Suprapubic skin (tissue), 4 donors: ENCODE results near the gene HSBP1.

Source experiments
- EP300 ChIP-seq: sonication (generic); formaldehyde crosslinking; IDR thresholded peaks from one replicate; pipeline ENCODE4 v1.6.1; 2017; ENCODE audit warnings: antibody characterized with exemption
- POLR2A ChIP-seq, 2 donors: fragments of 450-650 bp; IDR thresholded peaks; one replicate each; pipeline ENCODE4 v1.6.1; 2017; ENCODE audit warnings: antibody characterized with exemption in 2 of 2, mild to moderate bottlenecking in 2 of 2, moderate library complexity in 2 of 2
- POLR2AphosphoS5 ChIP-seq, 3 donors: sonication (generic); formaldehyde crosslinking; IDR thresholded peaks; one replicate each; pipeline ENCODE4 v1.6.1; 2017; ENCODE audit warnings: antibody characterized with exemption in 3 of 3
- TF ChIP-seq, protein P1 (sequence below), 2 donors: fragments of 200-600 bp in 1 of 2; fragments of 450-650 bp in 1 of 2; sonication (generic) in 1 of 2; IDR thresholded peaks; one replicate each; pipeline ENCODE4 v1.5.1; 2016 to 2019; ENCODE audit warnings: antibody characterized with exemption in 2 of 2, mild to moderate bottlenecking in 1 of 2, moderate library complexity in 1 of 2

GRCh38 chr16:83817022-83817421 is 9.2 kb downstream of the HSBP1 start:
- TF ChIP-seq, protein P1, sequence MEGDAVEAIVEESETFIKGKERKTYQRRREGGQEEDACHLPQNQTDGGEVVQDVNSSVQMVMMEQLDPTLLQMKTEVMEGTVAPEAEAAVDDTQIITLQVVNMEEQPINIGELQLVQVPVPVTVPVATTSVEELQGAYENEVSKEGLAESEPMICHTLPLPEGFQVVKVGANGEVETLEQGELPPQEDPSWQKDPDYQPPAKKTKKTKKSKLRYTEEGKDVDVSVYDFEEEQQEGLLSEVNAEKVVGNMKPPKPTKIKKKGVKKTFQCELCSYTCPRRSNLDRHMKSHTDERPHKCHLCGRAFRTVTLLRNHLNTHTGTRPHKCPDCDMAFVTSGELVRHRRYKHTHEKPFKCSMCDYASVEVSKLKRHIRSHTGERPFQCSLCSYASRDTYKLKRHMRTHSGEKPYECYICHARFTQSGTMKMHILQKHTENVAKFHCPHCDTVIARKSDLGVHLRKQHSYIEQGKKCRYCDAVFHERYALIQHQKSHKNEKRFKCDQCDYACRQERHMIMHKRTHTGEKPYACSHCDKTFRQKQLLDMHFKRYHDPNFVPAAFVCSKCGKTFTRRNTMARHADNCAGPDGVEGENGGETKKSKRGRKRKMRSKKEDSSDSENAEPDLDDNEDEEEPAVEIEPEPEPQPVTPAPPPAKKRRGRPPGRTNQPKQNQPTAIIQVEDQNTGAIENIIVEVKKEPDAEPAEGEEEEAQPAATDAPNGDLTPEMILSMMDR (IDR thresholded peaks at IDR 0.05) = no peak
- no peak for TF ChIP-seq POLR2A (IDR thresholded peaks at IDR 0.05)
- no peak for TF ChIP-seq EP300
- no peak for TF ChIP-seq POLR2AphosphoS5 (IDR thresholded peaks at IDR 0.05)
